ENCODE results near the gene NXPH3. TPM values are rescaled to one million over a fixed set of nuclear protein-coding genes. Genes with fewer than 3 reads are reported as not detected.
A peak's percentile ranks its signal among the peaks of the same experiment; 100 is the strongest.

The NXPH3 gene
- total RNA-seq, 1 experiment from 2014 or later = not detected

GRCh38 chr17:49613182-49613800 lies 37.6 kb downstream of the NXPH3 start:
- no peaks in the 10 kb centered on the region for H3K9me2 ChIP-seq (ENCODE audit: insufficient read depth)
- ChIA-PET POLR2A (ENCODE audit: unreplicated experiment) (interaction anchor here (0.5 kb wide), 1 partner anchor 24 kb away, joined by 3 read pairs; no protein-coding TSS in a partner anchor), CTCF (no interaction called here)
- intact Hi-C loops (cut with micrococcal nuclease; ENCODE audit: unreplicated experiment) = no loop called here
- no peak for TF ChIP-seq EZH2 (IDR thresholded peaks at IDR 0.05; ENCODE audit: low read depth)
- no TSS peak for BruUV-seq (replicated peaks)
- H4K20me1 ChIP-seq (ENCODE audit: insufficient read depth) = peaks cover 9% of the 10 kb centered on the region; the same call in 1 of the 2 replicates
- H3K4me3 ChIP-seq = no peak overlapping the region
- no peak overlapping the region for H2AFZ ChIP-seq
- no peak overlapping the region for H3K4me2 ChIP-seq
- H3K27me3 ChIP-seq (ENCODE audit: insufficient read depth, low read depth) = no peaks in the 10 kb centered on the region
- no peaks in the 10 kb centered on the region for H3K79me2 ChIP-seq (ENCODE audit: low read depth)
- peaks cover 25% of the 10 kb centered on the region; the same call in 1 of the 2 replicates for H3K36me3 ChIP-seq (ENCODE audit: low read depth)
- H3F3A ChIP-seq (ENCODE audit: insufficient read depth, low read depth) = no peaks in the 10 kb centered on the region
- no peak overlapping the region for H3K27ac ChIP-seq
- no peaks in the 10 kb centered on the region for H3K4me1 ChIP-seq (replicated peaks; ENCODE audit: insufficient read depth)
- no peak for DNase-seq
- no peaks in the 10 kb centered on the region for H3K9me3 ChIP-seq (ENCODE audit: insufficient read depth, low read depth)

GRCh38 chr17:49616086-49616485 lies 40.4 kb downstream of the NXPH3 start:
- no peak for DNase-seq
- Histone ChIP-seq H4K20me1 (ENCODE audit: insufficient read depth) (peaks cover 9% of the 10 kb centered on the region; the same call in 1 of the 2 replicates), H3K9me3 (ENCODE audit: insufficient read depth, low read depth) (no peaks in the 10 kb centered on the region), H3F3A (ENCODE audit: insufficient read depth, low read depth) (no peaks in the 10 kb centered on the region), H2AFZ (no peak overlapping the region), H3K4me1 (replicated peaks; ENCODE audit: insufficient read depth) (no peaks in the 10 kb centered on the region), H3K4me2 (no peak overlapping the region), H3K27me3 (ENCODE audit: insufficient read depth, low read depth) (no peaks in the 10 kb centered on the region), H3K27ac (no peak overlapping the region), H3K36me3 (ENCODE audit: low read depth) (peaks cover 29% of the 10 kb centered on the region; the same call in 1 of the 2 replicates), H3K79me2 (ENCODE audit: low read depth) (no peaks in the 10 kb centered on the region), H3K9me2 (ENCODE audit: insufficient read depth) (no peaks in the 10 kb centered on the region), H3K4me3 (no peak overlapping the region)
- no TSS peak for BruUV-seq (replicated peaks)
- ChIA-PET POLR2A (ENCODE audit: unreplicated experiment) (no interaction called here), CTCF (no interaction called here)
- TF ChIP-seq EZH2 (IDR thresholded peaks at IDR 0.05; ENCODE audit: low read depth) (no peak), CTCF (conservative IDR thresholded peaks at IDR 0.05) (peak; percentile 38; the same call in 1 of the 2 replicates)
- intact Hi-C loops (cut with micrococcal nuclease; ENCODE audit: unreplicated experiment) = no loop called here

- Histone ChIP-seq H3K9me3 (ENCODE audit: insufficient read depth, low read depth) (no peaks in the 10 kb centered on the region), H3K27ac (no peak overlapping the region), H3K4me1 (replicated peaks; ENCODE audit: insufficient read depth) (no peaks in the 10 kb centered on the region), H2AFZ (no peak overlapping the region), H3K79me2 (ENCODE audit: low read depth) (no peaks in the 10 kb centered on the region), H3K4me3 (no peak overlapping the region), H3K4me2 (no peak overlapping the region), H4K20me1 (ENCODE audit: insufficient read depth) (peaks cover 10% of the 10 kb centered on the region; the same call in 1 of the 2 replicates), H3F3A (ENCODE audit: insufficient read depth, low read depth) (no peaks in the 10 kb centered on the region), H3K9me2 (ENCODE audit: insufficient read depth) (no peaks in the 10 kb centered on the region), H3K36me3 (ENCODE audit: low read depth) (peaks cover 33% of the 10 kb centered on the region), H3K27me3 (ENCODE audit: insufficient read depth, low read depth) (no peaks in the 10 kb centered on the region)
- TF ChIP-seq CTCF (conservative IDR thresholded peaks at IDR 0.05) (no peak), EZH2 (IDR thresholded peaks at IDR 0.05; ENCODE audit: low read depth) (no peak)
- CTCF ChIA-PET = no interaction called here
- intact Hi-C loops (cut with micrococcal nuclease; ENCODE audit: unreplicated experiment) = no loop called here
- BruUV-seq (replicated peaks) = no TSS peak
- POLR2A ChIA-PET (ENCODE audit: unreplicated experiment) = no interaction called here
- no peak for DNase-seq
Observed at GRCh38 chr17:49616601-49617131, 41.0 kb downstream of the NXPH3 start.
